ENCODE data around the gene HERPUD2. TPM values are rescaled to one million over a fixed set of nuclear protein-coding genes. Genes with fewer than 3 reads are reported as not detected.

HERPUD2 gene
- total and polyA plus RNA-seq, 2 of the 8 experiments (the other 6 are each of a cell fraction or from before 2014, with no cell fraction given): 18.3 to 27.3 TPM

DNA sequence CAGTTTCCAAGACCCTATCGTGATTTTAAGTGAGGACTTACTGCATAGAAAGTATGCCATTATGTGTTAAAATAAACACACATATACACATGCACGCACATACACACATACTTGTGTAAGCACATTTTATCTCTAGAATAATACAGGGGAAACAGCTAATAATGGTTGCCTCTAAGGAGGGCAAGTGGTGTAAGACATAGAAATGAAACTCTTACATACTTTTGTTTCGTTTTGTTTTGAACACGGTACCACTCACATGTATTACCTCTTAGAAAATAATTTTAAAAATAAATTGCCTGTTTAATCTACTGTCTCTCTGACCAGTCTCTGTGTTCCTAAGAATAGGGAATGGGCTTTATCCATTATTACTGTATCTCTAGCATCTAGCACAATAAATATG lies 49.2 kb downstream of the HERPUD2 start (continued):
- TF ChIP-seq, protein P1, sequence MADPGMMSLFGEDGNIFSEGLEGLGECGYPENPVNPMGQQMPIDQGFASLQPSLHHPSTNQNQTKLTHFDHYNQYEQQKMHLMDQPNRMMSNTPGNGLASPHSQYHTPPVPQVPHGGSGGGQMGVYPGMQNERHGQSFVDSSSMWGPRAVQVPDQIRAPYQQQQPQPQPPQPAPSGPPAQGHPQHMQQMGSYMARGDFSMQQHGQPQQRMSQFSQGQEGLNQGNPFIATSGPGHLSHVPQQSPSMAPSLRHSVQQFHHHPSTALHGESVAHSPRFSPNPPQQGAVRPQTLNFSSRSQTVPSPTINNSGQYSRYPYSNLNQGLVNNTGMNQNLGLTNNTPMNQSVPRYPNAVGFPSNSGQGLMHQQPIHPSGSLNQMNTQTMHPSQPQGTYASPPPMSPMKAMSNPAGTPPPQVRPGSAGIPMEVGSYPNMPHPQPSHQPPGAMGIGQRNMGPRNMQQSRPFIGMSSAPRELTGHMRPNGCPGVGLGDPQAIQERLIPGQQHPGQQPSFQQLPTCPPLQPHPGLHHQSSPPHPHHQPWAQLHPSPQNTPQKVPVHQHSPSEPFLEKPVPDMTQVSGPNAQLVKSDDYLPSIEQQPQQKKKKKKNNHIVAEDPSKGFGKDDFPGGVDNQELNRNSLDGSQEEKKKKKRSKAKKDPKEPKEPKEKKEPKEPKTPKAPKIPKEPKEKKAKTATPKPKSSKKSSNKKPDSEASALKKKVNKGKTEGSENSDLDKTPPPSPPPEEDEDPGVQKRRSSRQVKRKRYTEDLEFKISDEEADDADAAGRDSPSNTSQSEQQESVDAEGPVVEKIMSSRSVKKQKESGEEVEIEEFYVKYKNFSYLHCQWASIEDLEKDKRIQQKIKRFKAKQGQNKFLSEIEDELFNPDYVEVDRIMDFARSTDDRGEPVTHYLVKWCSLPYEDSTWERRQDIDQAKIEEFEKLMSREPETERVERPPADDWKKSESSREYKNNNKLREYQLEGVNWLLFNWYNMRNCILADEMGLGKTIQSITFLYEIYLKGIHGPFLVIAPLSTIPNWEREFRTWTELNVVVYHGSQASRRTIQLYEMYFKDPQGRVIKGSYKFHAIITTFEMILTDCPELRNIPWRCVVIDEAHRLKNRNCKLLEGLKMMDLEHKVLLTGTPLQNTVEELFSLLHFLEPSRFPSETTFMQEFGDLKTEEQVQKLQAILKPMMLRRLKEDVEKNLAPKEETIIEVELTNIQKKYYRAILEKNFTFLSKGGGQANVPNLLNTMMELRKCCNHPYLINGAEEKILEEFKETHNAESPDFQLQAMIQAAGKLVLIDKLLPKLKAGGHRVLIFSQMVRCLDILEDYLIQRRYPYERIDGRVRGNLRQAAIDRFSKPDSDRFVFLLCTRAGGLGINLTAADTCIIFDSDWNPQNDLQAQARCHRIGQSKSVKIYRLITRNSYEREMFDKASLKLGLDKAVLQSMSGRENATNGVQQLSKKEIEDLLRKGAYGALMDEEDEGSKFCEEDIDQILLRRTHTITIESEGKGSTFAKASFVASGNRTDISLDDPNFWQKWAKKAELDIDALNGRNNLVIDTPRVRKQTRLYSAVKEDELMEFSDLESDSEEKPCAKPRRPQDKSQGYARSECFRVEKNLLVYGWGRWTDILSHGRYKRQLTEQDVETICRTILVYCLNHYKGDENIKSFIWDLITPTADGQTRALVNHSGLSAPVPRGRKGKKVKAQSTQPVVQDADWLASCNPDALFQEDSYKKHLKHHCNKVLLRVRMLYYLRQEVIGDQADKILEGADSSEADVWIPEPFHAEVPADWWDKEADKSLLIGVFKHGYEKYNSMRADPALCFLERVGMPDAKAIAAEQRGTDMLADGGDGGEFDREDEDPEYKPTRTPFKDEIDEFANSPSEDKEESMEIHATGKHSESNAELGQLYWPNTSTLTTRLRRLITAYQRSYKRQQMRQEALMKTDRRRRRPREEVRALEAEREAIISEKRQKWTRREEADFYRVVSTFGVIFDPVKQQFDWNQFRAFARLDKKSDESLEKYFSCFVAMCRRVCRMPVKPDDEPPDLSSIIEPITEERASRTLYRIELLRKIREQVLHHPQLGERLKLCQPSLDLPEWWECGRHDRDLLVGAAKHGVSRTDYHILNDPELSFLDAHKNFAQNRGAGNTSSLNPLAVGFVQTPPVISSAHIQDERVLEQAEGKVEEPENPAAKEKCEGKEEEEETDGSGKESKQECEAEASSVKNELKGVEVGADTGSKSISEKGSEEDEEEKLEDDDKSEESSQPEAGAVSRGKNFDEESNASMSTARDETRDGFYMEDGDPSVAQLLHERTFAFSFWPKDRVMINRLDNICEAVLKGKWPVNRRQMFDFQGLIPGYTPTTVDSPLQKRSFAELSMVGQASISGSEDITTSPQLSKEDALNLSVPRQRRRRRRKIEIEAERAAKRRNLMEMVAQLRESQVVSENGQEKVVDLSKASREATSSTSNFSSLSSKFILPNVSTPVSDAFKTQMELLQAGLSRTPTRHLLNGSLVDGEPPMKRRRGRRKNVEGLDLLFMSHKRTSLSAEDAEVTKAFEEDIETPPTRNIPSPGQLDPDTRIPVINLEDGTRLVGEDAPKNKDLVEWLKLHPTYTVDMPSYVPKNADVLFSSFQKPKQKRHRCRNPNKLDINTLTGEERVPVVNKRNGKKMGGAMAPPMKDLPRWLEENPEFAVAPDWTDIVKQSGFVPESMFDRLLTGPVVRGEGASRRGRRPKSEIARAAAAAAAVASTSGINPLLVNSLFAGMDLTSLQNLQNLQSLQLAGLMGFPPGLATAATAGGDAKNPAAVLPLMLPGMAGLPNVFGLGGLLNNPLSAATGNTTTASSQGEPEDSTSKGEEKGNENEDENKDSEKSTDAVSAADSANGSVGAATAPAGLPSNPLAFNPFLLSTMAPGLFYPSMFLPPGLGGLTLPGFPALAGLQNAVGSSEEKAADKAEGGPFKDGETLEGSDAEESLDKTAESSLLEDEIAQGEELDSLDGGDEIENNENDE (IDR thresholded peaks at IDR 0.05; ENCODE audit: insufficient replicate concordance, low read length): no peak

Data from H1 (cell line).